Fibroblast of lung (primary cell): ENCODE results near the gene CYP1A2. TPM values are rescaled to one million over a fixed set of nuclear protein-coding genes. Genes with fewer than 3 reads are reported as not detected.

Experiments used
- DNase-seq, 2 donors: peaks; one replicate each; pipeline versions ENCODE4 v3.0.0 to v3.0.0-alpha.2; 2010; ENCODE audit warnings: low read depth in 2 of 2
- H2AFZ ChIP-seq: 2 replicates; pipeline ENCODE4 v1.5.1; 2012; ENCODE audit warnings: low read length, control low read depth, inconsistent platforms
- H3K27ac ChIP-seq: 2 replicates; pipeline ENCODE4 v1.5.1; 2011; ENCODE audit warnings: low read length, control low read depth; ENCODE audit not compliant: insufficient read depth
- H3K27me3 ChIP-seq: 2 replicates; pipeline ENCODE4 v1.5.1; 2011; ENCODE audit warnings: mild to moderate bottlenecking, low read length; ENCODE audit not compliant: control insufficient read depth, insufficient read depth
- H3K36me3 ChIP-seq: 2 replicates; pipeline ENCODE4 v1.5.1; 2011; ENCODE audit warnings: low read length; ENCODE audit not compliant: control insufficient read depth, insufficient read depth
- H3K4me1 ChIP-seq: 2 replicates; pipeline ENCODE4 v1.5.1; 2011; ENCODE audit warnings: low read length; ENCODE audit not compliant: control insufficient read depth, insufficient read depth; ENCODE audit errors: extremely low read depth
- H3K4me2 ChIP-seq: 2 replicates; pipeline ENCODE4 v1.5.1; 2011; ENCODE audit warnings: low read length, control low read depth; ENCODE audit not compliant: insufficient read depth; ENCODE audit errors: extremely low read depth
- H3K4me3 ChIP-seq, 4 experiments: fragments of 200-600 bp in 1 of 4; sonication (generic) in 1 of 4; replicated peaks in 1 of 4; 2 replicates each; pipeline ENCODE4 v1.5.1; 2011 to 2016; ENCODE audit warnings: low read length in 4 of 4, low read depth in 3 of 4, mild to moderate bottlenecking in 3 of 4, control low read depth in 2 of 4, inconsistent platforms in 1 of 4, mixed read lengths in 1 of 4; ENCODE audit not compliant: insufficient read depth in 1 of 4; ENCODE audit errors: control extremely low read depth in 1 of 4
- H3K79me2 ChIP-seq: 2 replicates; pipeline ENCODE4 v1.5.1; 2012; ENCODE audit warnings: mild to moderate bottlenecking, low read length, inconsistent platforms; ENCODE audit not compliant: control insufficient read depth, insufficient read depth
- H3K9ac ChIP-seq: 2 replicates; pipeline ENCODE4 v1.5.1; 2011; ENCODE audit warnings: mild to moderate bottlenecking, low read length, control low read depth; ENCODE audit not compliant: insufficient read depth
- H3K9me3 ChIP-seq: 2 replicates; pipeline ENCODE4 v1.5.1; 2012; ENCODE audit warnings: low read depth, low read length; ENCODE audit not compliant: control insufficient read depth, insufficient read depth
- H4K20me1 ChIP-seq: 2 replicates; pipeline ENCODE4 v1.5.1; 2011; ENCODE audit warnings: low read length; ENCODE audit not compliant: control insufficient read depth, insufficient read depth; ENCODE audit errors: extremely low read depth
- CTCF ChIP-seq, 2 donors: IDR thresholded peaks in 1 of 2; conservative IDR thresholded peaks in 1 of 2; 1 replicate in 1 of 2; 2 replicates in 1 of 2; pipeline ENCODE4 v1.5.1; 2011 to 2012; ENCODE audit warnings: low read length in 2 of 2, control low read depth in 1 of 2, inconsistent platforms in 1 of 2, low read depth in 1 of 2, mild to moderate bottlenecking in 1 of 2
- EZH2 ChIP-seq: IDR thresholded peaks from 2 replicates; pipeline ENCODE4 v1.5.1; 2012; ENCODE audit warnings: low read length, control low read depth, mild to moderate bottlenecking; ENCODE audit errors: missing control alignments
- polyA plus RNA-seq, 2 donors: library from polyadenylated mRNA; depleted of rRNA in 1 of 2; stranded (reverse) in 1 of 2; unstranded in 1 of 2; fragments of >200 nt; gene quantifications; 2 replicates each; pipeline ENCODE4 v1.2.1, GENCODE V29; 2011 to 2012; ENCODE audit warnings: missing spikeins in 1 of 2
- total RNA-seq: library from RNA; depleted of rRNA; stranded (reverse); fragments of >200 nt; gene quantifications from 2 replicates; pipeline ENCODE4 v1.2.1, GENCODE V29; 2014

The CYP1A2 gene
- total and polyA plus RNA-seq, 2 donors (not counting 1 experiment from before 2014, with no cell fraction given) = not detected

- Histone ChIP-seq H3K4me1 (no peaks in the 10 kb centered on the region), H3K79me2 (no peaks in the 10 kb centered on the region), H3K27ac (no peak overlapping the region), H3K4me3 (no peak overlapping the region), H2AFZ (no peak overlapping the region), H3K36me3 (no peaks in the 10 kb centered on the region), H3K4me2 (no peak overlapping the region), H3K27me3 (peaks cover 41% of the 10 kb centered on the region), H4K20me1 (no peaks in the 10 kb centered on the region), H3K9ac (no peak overlapping the region), H3K9me3 (no peaks in the 10 kb centered on the region)
- DNase-seq = no peak
- TF ChIP-seq EZH2 = no peak
- no peak for TF ChIP-seq CTCF (conservative IDR thresholded peaks at IDR 0.05 in 1 of 2, IDR thresholded peaks at IDR 0.05 in 1 of 2; ENCODE audit: low read depth in 1 of 2, low read length in 2 of 2)
Observed at GRCh38 chr15:74722591-74722990, 26.1 kb upstream of the CYP1A2 start.

GRCh38 chr15:74723187-74723586 is 25.5 kb upstream of the CYP1A2 start:
- no peak for DNase-seq
- H3K9ac ChIP-seq = no peak overlapping the region
- no peak overlapping the region for H3K27ac ChIP-seq
- no peaks in the 10 kb centered on the region for H3K9me3 ChIP-seq
- H3K36me3 ChIP-seq = no peaks in the 10 kb centered on the region
- H3K4me3 ChIP-seq = no peak overlapping the region
- H4K20me1 ChIP-seq = no peaks in the 10 kb centered on the region
- no peaks in the 10 kb centered on the region for H3K79me2 ChIP-seq
- H3K4me1 ChIP-seq = no peaks in the 10 kb centered on the region
- TF ChIP-seq CTCF (conservative IDR thresholded peaks at IDR 0.05 in 1 of 2, IDR thresholded peaks at IDR 0.05 in 1 of 2; ENCODE audit: low read depth in 1 of 2, low read length in 2 of 2) (no peak), EZH2 (no peak)
- peaks cover 44% of the 10 kb centered on the region for H3K27me3 ChIP-seq
- H3K4me2 ChIP-seq = no peak overlapping the region
- no peak overlapping the region for H2AFZ ChIP-seq

GRCh38 chr15:74723754-74724334 is 24.8 kb upstream of the CYP1A2 start:
- Histone ChIP-seq H3K27ac (no peak overlapping the region), H2AFZ (no peak overlapping the region), H3K27me3 (peaks cover 44% of the 10 kb centered on the region), H3K9ac (no peak overlapping the region), H3K79me2 (no peaks in the 10 kb centered on the region), H3K4me2 (no peak overlapping the region), H3K4me1 (no peaks in the 10 kb centered on the region), H3K4me3 (no peak overlapping the region), H4K20me1 (no peaks in the 10 kb centered on the region), H3K36me3 (no peaks in the 10 kb centered on the region), H3K9me3 (no peaks in the 10 kb centered on the region)
- DNase-seq = peak; percentile 62 to 70
- TF ChIP-seq CTCF (conservative IDR thresholded peaks at IDR 0.05 in 1 of 2, IDR thresholded peaks at IDR 0.05 in 1 of 2; ENCODE audit: low read depth in 1 of 2, low read length in 2 of 2) (no peak), EZH2 (no peak)
